Keratinocyte (primary cell): ENCODE measurements around the gene NEBL. TPM values are rescaled to one million over a fixed set of nuclear protein-coding genes. Genes with fewer than 3 reads are reported as not detected.

ENCODE experiments used
- DNase-seq: peaks from one replicate; pipeline ENCODE4 v3.0.0-alpha.2; 2011; ENCODE audit warnings: low read depth, missing footprints, low spot score
- FAIRE-seq: peaks from 2 replicates; lab custom pipeline; 2011; peaks lifted over from hg19 to GRCh38; lab: Jason Lieb, UNC
- H2AFZ ChIP-seq: 2 replicates; pipeline ENCODE4 v1.6.0; 2012; ENCODE audit warnings: low read length, control low read depth, inconsistent platforms; ENCODE audit not compliant: control insufficient read depth
- H3K27ac ChIP-seq: 2 replicates; pipeline ENCODE4 v1.5.1; 2011; ENCODE audit warnings: low read length; ENCODE audit not compliant: control insufficient read depth, insufficient read depth
- H3K27me3 ChIP-seq: 3 replicates; pipeline ENCODE4 v1.6.0; 2011; ENCODE audit warnings: low read length; ENCODE audit not compliant: control insufficient read depth, insufficient read depth; ENCODE audit errors: extremely low read depth
- H3K36me3 ChIP-seq, 2 experiments: 2 replicates in 1 of 2; 3 replicates in 1 of 2; pipeline ENCODE4 v1.5.1; 2011; ENCODE audit warnings: low read length in 2 of 2, mild to moderate bottlenecking in 1 of 2; ENCODE audit not compliant: control insufficient read depth in 2 of 2, insufficient read depth in 2 of 2; ENCODE audit errors: extremely low read depth in 1 of 2
- H3K4me1 ChIP-seq: 3 replicates; pipeline ENCODE4 v1.5.1; 2011; ENCODE audit warnings: low read length; ENCODE audit not compliant: control insufficient read depth, insufficient read depth; ENCODE audit errors: extremely low read depth
- H3K4me2 ChIP-seq: 3 replicates; pipeline ENCODE4 v1.6.0; 2011; ENCODE audit warnings: low read depth, low read length; ENCODE audit not compliant: control insufficient read depth, insufficient read depth; ENCODE audit errors: extremely low read depth
- H3K4me3 ChIP-seq, 3 experiments: fragments of 200-600 bp in 1 of 3; sonication (generic) in 1 of 3; 2 replicates in 2 of 3; 3 replicates in 1 of 3; pipeline ENCODE4 v1.5.1; 2011 to 2016; ENCODE audit warnings: low read length in 3 of 3, mild to moderate bottlenecking in 3 of 3, control low read depth in 2 of 3, inconsistent platforms in 1 of 3, low read depth in 1 of 3, mixed read lengths in 1 of 3, mixed run types in 1 of 3, moderate library complexity in 1 of 3; ENCODE audit not compliant: control insufficient read depth in 2 of 3, insufficient read depth in 2 of 3; ENCODE audit errors: extremely low read depth in 1 of 3
- H3K79me2 ChIP-seq: 2 replicates; pipeline ENCODE4 v1.6.0; 2012; ENCODE audit warnings: low read length; ENCODE audit not compliant: control insufficient read depth, insufficient read depth
- H3K9ac ChIP-seq: 3 replicates; pipeline ENCODE4 v1.6.0; 2011; ENCODE audit warnings: low read length; ENCODE audit not compliant: control insufficient read depth, insufficient read depth; ENCODE audit errors: extremely low read depth
- H3K9me1 ChIP-seq: 3 replicates; pipeline ENCODE4 v1.6.0; 2011; ENCODE audit warnings: low read length; ENCODE audit not compliant: control insufficient read depth, insufficient read depth; ENCODE audit errors: extremely low read depth
- H3K9me3 ChIP-seq: 2 replicates; pipeline ENCODE4 v1.5.1; 2012; ENCODE audit warnings: low read depth, low read length; ENCODE audit not compliant: control insufficient read depth
- H4K20me1 ChIP-seq: 3 replicates; pipeline ENCODE4 v1.6.0; 2011; ENCODE audit warnings: low read length; ENCODE audit not compliant: control insufficient read depth, insufficient read depth; ENCODE audit errors: extremely low read depth
- CTCF ChIP-seq, 3 experiments: IDR thresholded peaks in 1 of 3; conservative IDR thresholded peaks in 1 of 3; optimal IDR thresholded peaks in 1 of 3; 2 replicates in 2 of 3; 3 replicates in 1 of 3; pipeline versions ENCODE3 to v1.5.1; 2011; ENCODE audit warnings: low read length in 3 of 3, mild to moderate bottlenecking in 3 of 3, moderate library complexity in 2 of 3, control low read depth in 1 of 3, inconsistent platforms in 1 of 3; ENCODE audit not compliant: insufficient read depth in 2 of 3; ENCODE audit errors: extremely low read depth in 1 of 3
- EZH2 ChIP-seq: IDR thresholded peaks from one replicate; pipeline ENCODE4 v1.6.1; 2012; ENCODE audit warnings: inconsistent platforms, mild to moderate bottlenecking, low read length, moderate library complexity
- dilution Hi-C: fragments of 300-500 bp; cut with MboI; formaldehyde crosslinking; loops from one replicate; pipeline ENCODE4 v1.7.0; 2020; ENCODE audit warnings: low sequenced_read_pairs; ENCODE audit not compliant: extremely low pct_ligation_motif_present
- polyA plus RNA-seq, 5 experiments: library from polyadenylated mRNA; depleted of rRNA in 3 of 5; stranded (reverse) in 3 of 5; stranded (forward) in 1 of 5; unstranded in 1 of 5; fragments of >200 nt; gene quantifications; 1 replicate in 1 of 5; 2 replicates in 3 of 5; 3 replicates in 1 of 5; pipeline versions ENCODE4 v1.2.1 to v1.2.3, GENCODE V29; 2011 to 2012; ENCODE audit warnings: missing spikeins in 2 of 5, low read depth in 1 of 5, low replicate concordance in 1 of 5

NEBL gene
- polyA plus RNA-seq, 1 donor (not counting 4 experiments of a cell fraction or from before 2014, with no cell fraction given) = 4.5 TPM

GRCh38 chr10:20776384-20777118, 120.6 kb downstream of the NEBL start:
- no peak overlapping the region for H3K4me3 ChIP-seq
- no peak for FAIRE-seq

GRCh38 chr10:20771051-20771450, 126.1 kb downstream of the NEBL start:
- Histone ChIP-seq H3K9me1 (no peaks in the 10 kb centered on the region), H3K36me3 (no peaks in the 10 kb centered on the region), H3K9me3 (no peaks in the 10 kb centered on the region), H3K4me2 (no peak overlapping the region), H4K20me1 (no peaks in the 10 kb centered on the region), H2AFZ (no peak overlapping the region), H3K27me3 (no peaks in the 10 kb centered on the region), H3K4me3 (no peak overlapping the region), H3K79me2 (no peaks in the 10 kb centered on the region), H3K4me1 (peaks cover 4% of the 10 kb centered on the region), H3K9ac (no peak overlapping the region), H3K27ac (no peak overlapping the region)
- FAIRE-seq (no peak), DNase-seq (no peak)
- no peak for TF ChIP-seq EZH2
- TF ChIP-seq CTCF (optimal IDR thresholded peaks at IDR 0.05 in 1 of 3, IDR thresholded peaks at IDR 0.05 in 1 of 3, conservative IDR thresholded peaks at IDR 0.05 in 1 of 3; ENCODE audit: extremely low read depth in 1 of 3, insufficient read depth in 2 of 3, low read length in 3 of 3) = no peak
- dilution Hi-C loops = no loop called here

More at GRCh38 chr10:20776384-20777118, 120.6 kb downstream of the NEBL start:
- Histone ChIP-seq H3K27me3 (no peaks in the 10 kb centered on the region), H3K9ac (no peak overlapping the region), H3K9me3 (no peaks in the 10 kb centered on the region), H3K4me1 (no peaks in the 10 kb centered on the region), H3K36me3 (no peaks in the 10 kb centered on the region), H4K20me1 (no peaks in the 10 kb centered on the region), H3K4me2 (no peak overlapping the region), H3K79me2 (no peaks in the 10 kb centered on the region), H3K27ac (no peak overlapping the region), H3K9me1 (no peaks in the 10 kb centered on the region), H2AFZ (no peak overlapping the region)
- DNase-seq = no peak
- dilution Hi-C loops = no loop called here
- TF ChIP-seq CTCF (optimal IDR thresholded peaks at IDR 0.05 in 1 of 3, IDR thresholded peaks at IDR 0.05 in 1 of 3, conservative IDR thresholded peaks at IDR 0.05 in 1 of 3; ENCODE audit: extremely low read depth in 1 of 3, insufficient read depth in 2 of 3, low read length in 3 of 3) (no peak), EZH2 (no peak)
